ENCODE results near the gene CHID1. TPM values are rescaled to one million over a fixed set of nuclear protein-coding genes. Genes with fewer than 3 reads are reported as not detected.

Gene CHID1
- total and polyA plus RNA-seq, 2 of the 8 experiments (the other 6 are each of a cell fraction or from before 2014, with no cell fraction given): 81.2 to 88.5 TPM

DNA sequence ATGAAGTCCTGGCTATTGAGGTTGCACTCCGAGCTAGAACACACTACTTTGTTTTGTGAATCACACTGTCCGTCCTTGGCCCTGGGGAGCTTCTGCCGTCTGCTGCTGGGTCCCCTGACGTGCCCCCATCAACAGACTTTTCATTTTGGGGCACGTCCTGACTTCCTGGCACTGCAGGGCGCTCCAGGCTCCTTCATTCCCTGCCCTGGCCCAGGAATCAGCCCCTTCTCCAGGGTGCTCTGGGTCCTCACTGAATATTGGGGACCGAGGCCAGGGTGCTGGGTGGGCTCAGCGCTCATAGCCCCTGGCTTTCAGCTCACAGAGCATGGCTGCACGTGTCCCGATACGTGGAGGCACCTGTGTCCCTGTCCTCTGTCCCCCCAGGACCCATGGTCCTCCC lies 45.7 kb downstream of the CHID1 start:
- H3K27me3 ChIP-seq (replicated peaks in 1 of 4; ENCODE audit: control insufficient read depth in 3 of 4, extremely low read depth in 1 of 4, insufficient read depth in 3 of 4, low read length in 3 of 4): no peaks in the 10 kb centered on the region; a peak in 1 of 7 replicates
- no peak for TF ChIP-seq SIRT6 (IDR thresholded peaks at IDR 0.05; ENCODE audit: low read length)
- TF ChIP-seq RAD21 (IDR thresholded peaks at IDR 0.05 in 1 of 2, conservative IDR thresholded peaks at IDR 0.05 in 1 of 2; ENCODE audit: low read depth in 2 of 2, low read length in 2 of 2): no peak
- TF ChIP-seq POU5F1 (IDR thresholded peaks at IDR 0.05; ENCODE audit: low read depth, low read length): no peak
- no peak for TF ChIP-seq ASH2L (IDR thresholded peaks at IDR 0.05; ENCODE audit: low read length)
- TF ChIP-seq CEBPB (IDR thresholded peaks at IDR 0.05; ENCODE audit: low read depth, low read length): no peak
- TF ChIP-seq TEAD4 (IDR thresholded peaks at IDR 0.05; ENCODE audit: low read depth, low read length): no peak
- no peak for TF ChIP-seq FOSL1 (IDR thresholded peaks at IDR 0.05; ENCODE audit: insufficient read depth, low read depth, low read length)
- no peak for TF ChIP-seq RFX5 (IDR thresholded peaks at IDR 0.05; ENCODE audit: borderline replicate concordance, low read depth, low read length)
- TF ChIP-seq POLR2AphosphoS5 (IDR thresholded peaks at IDR 0.05; ENCODE audit: low read depth, low read length): no peak
- no peak for TF ChIP-seq SIN3A (conservative IDR thresholded peaks at IDR 0.05 in 1 of 2, IDR thresholded peaks at IDR 0.05 in 1 of 2; ENCODE audit: low read depth in 1 of 2, low read length in 2 of 2)
- no peak for TF ChIP-seq MAX (IDR thresholded peaks at IDR 0.05)
- no peak for TF ChIP-seq CHD2 (IDR thresholded peaks at IDR 0.05; ENCODE audit: low read length)
- TF ChIP-seq EGR1 (IDR thresholded peaks at IDR 0.05; ENCODE audit: borderline replicate concordance, low read depth, low read length): no peak
- no peak for TF ChIP-seq MAFK (IDR thresholded peaks at IDR 0.05; ENCODE audit: low read depth, low read length)
- TF ChIP-seq SIX5 (IDR thresholded peaks at IDR 0.05; ENCODE audit: low read depth, low read length): no peak

More for the DNA sequence above, 45.7 kb downstream of the CHID1 start:
- Histone ChIP-seq H3K36me3 (ENCODE audit: control insufficient read depth in 2 of 4, insufficient read depth in 4 of 4, low read length in 3 of 4) (peaks cover 0 to 4% (median 0%) of the 10 kb centered on the region in 4 experiments; a peak in 3 of 8 replicates), H3K27ac (ENCODE audit: low read depth, low read length) (no peak overlapping the region), H2BK20ac (ENCODE audit: low read length) (no peak overlapping the region), H3K23me2 (ENCODE audit: low read depth, low read length) (no peaks in the 10 kb centered on the region), H4K8ac (ENCODE audit: extremely low read depth, insufficient read depth, low read length) (no peak overlapping the region), H2BK5ac (ENCODE audit: low read depth, low read length) (no peak overlapping the region), H3K56ac (replicated peaks; ENCODE audit: insufficient read length, low read depth, low read length) (no peak overlapping the region), H3K14ac (ENCODE audit: insufficient read length) (no peak overlapping the region), H2BK12ac (ENCODE audit: low read depth, low read length) (no peak overlapping the region), H2AFZ (ENCODE audit: low read length) (no peak overlapping the region), H2BK120ac (replicated peaks; ENCODE audit: low read depth, low read length) (no peak overlapping the region), H3K9ac (replicated peaks in 1 of 4; ENCODE audit: extremely low read depth in 1 of 4, low read depth in 3 of 4, low read length in 3 of 4) (no peak overlapping the region), H3K4ac (replicated peaks; ENCODE audit: insufficient read length, low read depth, low read length) (no peak overlapping the region), H2BK15ac (ENCODE audit: low read length) (no peak overlapping the region), H3K18ac (ENCODE audit: extremely low read depth, low read length) (no peak overlapping the region), H3K4me2 (ENCODE audit: insufficient read depth in 1 of 2, low read depth in 2 of 2, low read length in 2 of 2) (no peak overlapping the region), H3K23ac (ENCODE audit: insufficient read length) (no peak overlapping the region), H4K91ac (replicated peaks; ENCODE audit: insufficient read length, low read length) (no peak overlapping the region), H3K79me1 (ENCODE audit: low read depth, low read length) (no peaks in the 10 kb centered on the region; the same call in 1 of the 2 replicates), H3K4me1 (replicated peaks in 1 of 4; ENCODE audit: control insufficient read depth in 3 of 4, insufficient read depth in 4 of 4, low read length in 3 of 4) (peaks cover 0 to 33% (median 26%) of the 10 kb centered on the region in 4 experiments; a peak in 6 of 7 replicates), H3K79me2 (ENCODE audit: control insufficient read depth in 1 of 2, insufficient read depth in 2 of 2, low read length in 2 of 2) (no peaks in the 10 kb centered on the region), H4K5ac (ENCODE audit: insufficient read length, low read depth, low read length) (no peak overlapping the region), H3K9me3 (ENCODE audit: insufficient read depth in 2 of 2, low read depth in 1 of 2, low read length in 1 of 2) (no peaks in the 10 kb centered on the region), H3K4me3 (ENCODE audit: extremely low read depth in 1 of 4, insufficient read depth in 2 of 4, low read depth in 3 of 4, low read length in 4 of 4) (no peak overlapping the region), H2AK5ac (ENCODE audit: low read depth, low read length) (no peak overlapping the region), H4K20me1 (replicated peaks in 1 of 2; ENCODE audit: control insufficient read depth in 1 of 2, insufficient read depth in 2 of 2, low read length in 2 of 2) (peaks cover 7 to 41% of the 10 kb centered on the region in 2 experiments)
- DNase-seq (ENCODE audit: low read depth in 1 of 2, low spot score in 2 of 2) (no peak), FAIRE-seq (no peak)
- CTCF ChIA-PET (ENCODE audit: partially characterized antibody): interaction anchor here (1.3 to 6.3 kb wide), 4 partner anchors 8 to 33 kb away, joined by 3 to 35 read pairs (median 4); no protein-coding TSS in a partner anchor
- POLR2A ChIA-PET (ENCODE audit: partially characterized antibody): interaction anchor here (0.9 to 4.8 kb wide), 9 partner anchors 9 to 625 kb away, joined by 3 to 24 read pairs (median 4); no protein-coding TSS in a partner anchor
- 92% methylated on average over 8 of the region's 11 CpGs; no CpG with 5 or more reads in 1 of the 2 experiments for WGBS, 2 experiments (ENCODE audit: extremely low coverage in 1 of 2, insufficient coverage in 1 of 2, insufficient read length in 1 of 2, insufficient replicate concordance in 2 of 2, low coverage in 1 of 2, low lambda C conversion rate in 2 of 2, missing lambda C conversion rate in 1 of 2)
